Keratinocyte (primary cell): ENCODE results near the gene KCNH1. TPM values are rescaled to one million over a fixed set of nuclear protein-coding genes. Genes with fewer than 3 reads are reported as not detected.

Source experiments
- DNase-seq: peaks from one replicate; pipeline ENCODE4 v3.0.0-alpha.2; 2011; ENCODE audit warnings: low read depth, missing footprints, low spot score
- FAIRE-seq: peaks from 2 replicates; lab custom pipeline; 2011; peaks lifted over from hg19 to GRCh38; lab: Jason Lieb, UNC
- H2AFZ ChIP-seq: 2 replicates; pipeline ENCODE4 v1.6.0; 2012; ENCODE audit warnings: low read length, control low read depth, inconsistent platforms; ENCODE audit not compliant: control insufficient read depth
- H3K27ac ChIP-seq: 2 replicates; pipeline ENCODE4 v1.5.1; 2011; ENCODE audit warnings: low read length; ENCODE audit not compliant: control insufficient read depth, insufficient read depth
- H3K27me3 ChIP-seq: 3 replicates; pipeline ENCODE4 v1.6.0; 2011; ENCODE audit warnings: low read length; ENCODE audit not compliant: control insufficient read depth, insufficient read depth; ENCODE audit errors: extremely low read depth
- H3K36me3 ChIP-seq, 2 experiments: 2 replicates in 1 of 2; 3 replicates in 1 of 2; pipeline ENCODE4 v1.5.1; 2011; ENCODE audit warnings: low read length in 2 of 2, mild to moderate bottlenecking in 1 of 2; ENCODE audit not compliant: control insufficient read depth in 2 of 2, insufficient read depth in 2 of 2; ENCODE audit errors: extremely low read depth in 1 of 2
- H3K4me1 ChIP-seq: 3 replicates; pipeline ENCODE4 v1.5.1; 2011; ENCODE audit warnings: low read length; ENCODE audit not compliant: control insufficient read depth, insufficient read depth; ENCODE audit errors: extremely low read depth
- H3K4me2 ChIP-seq: 3 replicates; pipeline ENCODE4 v1.6.0; 2011; ENCODE audit warnings: low read depth, low read length; ENCODE audit not compliant: control insufficient read depth, insufficient read depth; ENCODE audit errors: extremely low read depth
- H3K4me3 ChIP-seq, 3 experiments: fragments of 200-600 bp in 1 of 3; sonication (generic) in 1 of 3; 2 replicates in 2 of 3; 3 replicates in 1 of 3; pipeline ENCODE4 v1.5.1; 2011 to 2016; ENCODE audit warnings: low read length in 3 of 3, mild to moderate bottlenecking in 3 of 3, control low read depth in 2 of 3, inconsistent platforms in 1 of 3, low read depth in 1 of 3, mixed read lengths in 1 of 3, mixed run types in 1 of 3, moderate library complexity in 1 of 3; ENCODE audit not compliant: control insufficient read depth in 2 of 3, insufficient read depth in 2 of 3; ENCODE audit errors: extremely low read depth in 1 of 3
- H3K79me2 ChIP-seq: 2 replicates; pipeline ENCODE4 v1.6.0; 2012; ENCODE audit warnings: low read length; ENCODE audit not compliant: control insufficient read depth, insufficient read depth
- H3K9ac ChIP-seq: 3 replicates; pipeline ENCODE4 v1.6.0; 2011; ENCODE audit warnings: low read length; ENCODE audit not compliant: control insufficient read depth, insufficient read depth; ENCODE audit errors: extremely low read depth
- H3K9me1 ChIP-seq: 3 replicates; pipeline ENCODE4 v1.6.0; 2011; ENCODE audit warnings: low read length; ENCODE audit not compliant: control insufficient read depth, insufficient read depth; ENCODE audit errors: extremely low read depth
- H3K9me3 ChIP-seq: 2 replicates; pipeline ENCODE4 v1.5.1; 2012; ENCODE audit warnings: low read depth, low read length; ENCODE audit not compliant: control insufficient read depth
- H4K20me1 ChIP-seq: 3 replicates; pipeline ENCODE4 v1.6.0; 2011; ENCODE audit warnings: low read length; ENCODE audit not compliant: control insufficient read depth, insufficient read depth; ENCODE audit errors: extremely low read depth
- EZH2 ChIP-seq: IDR thresholded peaks from one replicate; pipeline ENCODE4 v1.6.1; 2012; ENCODE audit warnings: inconsistent platforms, mild to moderate bottlenecking, low read length, moderate library complexity
- dilution Hi-C: fragments of 300-500 bp; cut with MboI; formaldehyde crosslinking; loops from one replicate; pipeline ENCODE4 v1.7.0; 2020; ENCODE audit warnings: low sequenced_read_pairs; ENCODE audit not compliant: extremely low pct_ligation_motif_present
- polyA plus RNA-seq, 5 experiments: library from polyadenylated mRNA; depleted of rRNA in 3 of 5; stranded (reverse) in 3 of 5; stranded (forward) in 1 of 5; unstranded in 1 of 5; fragments of >200 nt; gene quantifications; 1 replicate in 1 of 5; 2 replicates in 3 of 5; 3 replicates in 1 of 5; pipeline versions ENCODE4 v1.2.1 to v1.2.3, GENCODE V29; 2011 to 2012; ENCODE audit warnings: missing spikeins in 2 of 5, low read depth in 1 of 5, low replicate concordance in 1 of 5
- TF ChIP-seq, protein P1 (sequence below), 3 experiments: IDR thresholded peaks in 1 of 3; conservative IDR thresholded peaks in 1 of 3; optimal IDR thresholded peaks in 1 of 3; 2 replicates in 2 of 3; 3 replicates in 1 of 3; pipeline versions ENCODE3 to v1.5.1; 2011; ENCODE audit warnings: low read length in 3 of 3, mild to moderate bottlenecking in 3 of 3, moderate library complexity in 2 of 3, control low read depth in 1 of 3, inconsistent platforms in 1 of 3; ENCODE audit not compliant: insufficient read depth in 2 of 3; ENCODE audit errors: extremely low read depth in 1 of 3

KCNH1 gene
- polyA plus RNA-seq, 1 donor (not counting 4 experiments of a cell fraction or from before 2014, with no cell fraction given): not detected

DNA sequence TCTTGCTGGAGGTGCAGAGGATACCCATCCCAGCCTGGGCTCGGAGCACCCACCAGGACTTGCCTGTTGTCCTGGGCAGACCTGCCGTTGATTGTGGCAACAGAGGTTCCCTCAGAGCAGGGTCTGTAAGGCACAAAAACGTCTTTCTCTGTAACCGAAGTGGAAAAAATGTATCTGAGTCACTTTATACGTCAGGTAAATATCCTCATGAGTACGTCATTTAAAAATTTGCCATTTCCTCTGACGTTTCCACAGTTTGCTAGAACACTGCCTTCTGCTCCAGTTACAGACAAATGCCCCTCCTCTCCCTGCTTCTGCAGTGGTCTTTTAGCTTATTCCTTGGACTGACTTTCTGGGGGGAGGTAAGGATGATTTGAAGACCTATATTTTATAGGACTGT lies 478.4 kb downstream of the KCNH1 start:
- FAIRE-seq (no peak), DNase-seq (no peak)

DNA sequence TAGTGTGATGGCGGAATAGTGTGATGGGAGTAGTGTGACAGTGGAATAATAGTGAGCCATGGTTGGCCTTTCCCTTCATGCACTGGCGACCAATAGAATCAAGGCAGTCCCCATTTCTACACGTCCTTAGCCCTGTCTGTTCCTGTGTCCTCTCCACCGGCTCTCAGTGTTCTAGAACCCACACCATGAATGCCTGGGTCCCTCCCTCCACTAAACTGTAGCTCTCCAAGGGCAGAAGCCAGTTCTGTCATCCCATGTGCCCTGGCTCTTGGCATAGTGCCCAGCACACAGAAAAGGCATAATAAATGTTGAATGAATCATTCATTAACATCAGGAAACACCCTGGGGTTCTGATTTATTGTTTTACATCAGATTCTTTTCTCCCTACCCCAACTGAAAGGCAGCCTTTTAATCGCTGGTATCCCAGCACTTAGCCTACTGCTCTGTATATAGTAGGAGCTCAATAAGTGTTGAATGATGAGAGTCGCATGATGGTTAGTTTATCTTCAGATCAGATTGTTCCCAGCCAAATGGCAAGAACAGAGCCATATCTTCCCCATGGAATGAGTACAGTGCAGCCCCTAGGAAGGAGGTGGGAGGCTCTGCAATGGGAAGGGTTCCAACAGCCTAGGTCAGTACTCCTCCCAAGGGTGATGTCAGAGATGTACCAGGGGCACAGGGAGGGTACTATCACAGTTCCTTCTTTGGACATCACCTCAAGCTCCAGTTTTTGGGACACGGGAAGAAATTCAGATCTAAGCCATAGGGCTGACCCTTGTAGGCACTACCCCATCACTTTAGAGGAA lies 479.6 kb downstream of the KCNH1 start:
- Histone ChIP-seq H4K20me1 (no peaks in the 10 kb centered on the region), H3K9ac (no peak overlapping the region), H3K9me1 (no peaks in the 10 kb centered on the region), H3K79me2 (no peaks in the 10 kb centered on the region), H3K4me3 (no peak overlapping the region), H2AFZ (no peak overlapping the region), H3K27ac (no peak overlapping the region), H3K9me3 (peaks cover 2% of the 10 kb centered on the region), H3K36me3 (no peaks in the 10 kb centered on the region), H3K4me1 (no peaks in the 10 kb centered on the region), H3K27me3 (no peaks in the 10 kb centered on the region), H3K4me2 (no peak overlapping the region)
- dilution Hi-C loops: no loop called here
- no peak for DNase-seq
- no peak for TF ChIP-seq EZH2
- TF ChIP-seq, protein P1, sequence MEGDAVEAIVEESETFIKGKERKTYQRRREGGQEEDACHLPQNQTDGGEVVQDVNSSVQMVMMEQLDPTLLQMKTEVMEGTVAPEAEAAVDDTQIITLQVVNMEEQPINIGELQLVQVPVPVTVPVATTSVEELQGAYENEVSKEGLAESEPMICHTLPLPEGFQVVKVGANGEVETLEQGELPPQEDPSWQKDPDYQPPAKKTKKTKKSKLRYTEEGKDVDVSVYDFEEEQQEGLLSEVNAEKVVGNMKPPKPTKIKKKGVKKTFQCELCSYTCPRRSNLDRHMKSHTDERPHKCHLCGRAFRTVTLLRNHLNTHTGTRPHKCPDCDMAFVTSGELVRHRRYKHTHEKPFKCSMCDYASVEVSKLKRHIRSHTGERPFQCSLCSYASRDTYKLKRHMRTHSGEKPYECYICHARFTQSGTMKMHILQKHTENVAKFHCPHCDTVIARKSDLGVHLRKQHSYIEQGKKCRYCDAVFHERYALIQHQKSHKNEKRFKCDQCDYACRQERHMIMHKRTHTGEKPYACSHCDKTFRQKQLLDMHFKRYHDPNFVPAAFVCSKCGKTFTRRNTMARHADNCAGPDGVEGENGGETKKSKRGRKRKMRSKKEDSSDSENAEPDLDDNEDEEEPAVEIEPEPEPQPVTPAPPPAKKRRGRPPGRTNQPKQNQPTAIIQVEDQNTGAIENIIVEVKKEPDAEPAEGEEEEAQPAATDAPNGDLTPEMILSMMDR (optimal IDR thresholded peaks at IDR 0.05 in 1 of 3, IDR thresholded peaks at IDR 0.05 in 1 of 3, conservative IDR thresholded peaks at IDR 0.05 in 1 of 3; ENCODE audit: extremely low read depth in 1 of 3, insufficient read depth in 2 of 3, low read length in 3 of 3): no peak
- no peak for FAIRE-seq

More for the DNA sequence above, 478.4 kb downstream of the KCNH1 start:
- no peaks in the 10 kb centered on the region for H3K27me3 ChIP-seq
- H4K20me1 ChIP-seq: no peaks in the 10 kb centered on the region
- no peaks in the 10 kb centered on the region for H3K79me2 ChIP-seq
- no peaks in the 10 kb centered on the region for H3K4me1 ChIP-seq
- no peak overlapping the region for H3K9ac ChIP-seq
- no peak overlapping the region for H2AFZ ChIP-seq
- no peaks in the 10 kb centered on the region for H3K9me1 ChIP-seq
- H3K4me3 ChIP-seq: no peak overlapping the region
- TF ChIP-seq EZH2: no peak
- TF ChIP-seq, protein P1 (optimal IDR thresholded peaks at IDR 0.05 in 1 of 3, IDR thresholded peaks at IDR 0.05 in 1 of 3, conservative IDR thresholded peaks at IDR 0.05 in 1 of 3; ENCODE audit: extremely low read depth in 1 of 3, insufficient read depth in 2 of 3, low read length in 3 of 3): no peak
- dilution Hi-C loops: no loop called here
- H3K27ac ChIP-seq: no peak overlapping the region
- H3K4me2 ChIP-seq: no peak overlapping the region
- no peaks in the 10 kb centered on the region for H3K36me3 ChIP-seq
- peaks cover 2% of the 10 kb centered on the region for H3K9me3 ChIP-seq
